HG02642 (cell line): ENCODE measurements around the gene SLC39A12.

Source experiments
- ATAC-seq: cut with Tn5 transposase; IDR thresholded peaks from one replicate; pipeline ENCODE4 v1.9.1; 2021; ENCODE audit warnings: mild to moderate bottlenecking; ENCODE audit not compliant: unreplicated experiment, poor library complexity

SLC39A12 gene

GRCh38 chr10:17961551-17962422 lies 10.1 kb downstream of the SLC39A12 start:
- ATAC-seq, result no peak

- ATAC-seq, result no peak
Measured at GRCh38 chr10:17963431-17963830, 11.7 kb downstream of the SLC39A12 start.

GRCh38 chr10:17965649-17966235 lies 14.0 kb downstream of the SLC39A12 start:
- no peak for ATAC-seq

- no peak for ATAC-seq
Measured at GRCh38 chr10:17974505-17974904, 22.8 kb downstream of the SLC39A12 start.

GRCh38 chr10:17980846-17981565 lies 29.3 kb downstream of the SLC39A12 start:
- no peak for ATAC-seq

- no peak for ATAC-seq
Measured at GRCh38 chr10:17981766-17982380, 30.2 kb downstream of the SLC39A12 start.

- ATAC-seq, result peak; percentile 39
Measured at GRCh38 chr10:17984056-17984455, 32.3 kb downstream of the SLC39A12 start.

- no peak for ATAC-seq
Measured at GRCh38 chr10:17984563-17984962, 32.8 kb downstream of the SLC39A12 start.

- ATAC-seq, result no peak
Measured at GRCh38 chr10:17989908-17990767, 38.4 kb downstream of the SLC39A12 start.

- ATAC-seq, result no peak
Measured at GRCh38 chr10:17992266-17992665, 40.5 kb downstream of the SLC39A12 start.

- ATAC-seq, result no peak
Measured at GRCh38 chr10:17993361-17993760, 41.6 kb downstream of the SLC39A12 start.

- ATAC-seq, result no peak
Measured at GRCh38 chr10:18000601-18001000, 48.9 kb downstream of the SLC39A12 start.

GRCh38 chr10:18005445-18005780 lies 53.7 kb downstream of the SLC39A12 start:
- ATAC-seq, result no peak

GRCh38 chr10:18005781-18006456 lies 54.2 kb downstream of the SLC39A12 start:
- ATAC-seq, result no peak

GRCh38 chr10:18008986-18009385 lies 57.3 kb downstream of the SLC39A12 start:
- ATAC-seq, result no peak

GRCh38 chr10:18010050-18010449 lies 58.3 kb downstream of the SLC39A12 start:
- ATAC-seq, result no peak

GRCh38 chr10:18020523-18020922 lies 68.8 kb downstream of the SLC39A12 start:
- no peak for ATAC-seq

GRCh38 chr10:18021725-18022480 lies 70.2 kb downstream of the SLC39A12 start:
- ATAC-seq, result no peak
